Activated CD8-positive, alpha-beta memory T cell treated with anti-CD3 and anti-CD28 coated beads for 36 hours (primary cell): ENCODE results near the gene LCE2B. TPM values are rescaled to one million over a fixed set of nuclear protein-coding genes. Genes with fewer than 3 reads are reported as not detected.

Experiments used
- CTCF ChIA-PET: fragments of 350-600 bp; sonication (Branson Sonifier 250); formaldehyde crosslinking; loops from one replicate; lab custom pipeline; 2021; ENCODE audit warnings: antibody characterized with exemption; lab: Charles Lee
- POLR2A ChIA-PET: fragments of 350-600 bp; sonication (Branson Sonifier 250); formaldehyde crosslinking; loops from one replicate; lab custom pipeline; 2021; ENCODE audit warnings: antibody characterized with exemption; lab: Charles Lee
- total RNA-seq, 2 experiments: library from RNA; stranded (reverse); gene quantifications; one replicate each; pipeline ENCODE4 v1.2.3, GENCODE V29; 2021

Gene LCE2B
- total RNA-seq, 2 experiments from 2014 or later = not detected

GRCh38 chr1:152718238-152718637 lies 32.3 kb downstream of the LCE2B start:
- POLR2A ChIA-PET = no interaction called here
- CTCF ChIA-PET = no interaction called here

- CTCF ChIA-PET = no interaction called here
Measured at GRCh38 chr1:152725261-152725660, 39.3 kb downstream of the LCE2B start.

GRCh38 chr1:152728986-152729385 lies 43.1 kb downstream of the LCE2B start:
- ChIA-PET POLR2A (no interaction called here), CTCF (no interaction called here)

More at GRCh38 chr1:152725261-152725660, 39.3 kb downstream of the LCE2B start:
- POLR2A ChIA-PET = no interaction called here

GRCh38 chr1:152735648-152736047 lies 49.7 kb downstream of the LCE2B start:
- POLR2A ChIA-PET = no interaction called here
- CTCF ChIA-PET = no interaction called here

Other genes with a start within 250 kb of the LCE2B start
- not detected for gene LCE5A, start 175.3 kb upstream of the LCE2B start, total RNA-seq
- not detected for gene CRCT1, start 171.6 kb upstream of the LCE2B start, total RNA-seq
- gene LCE3E, start 119.3 kb upstream of the LCE2B start, total RNA-seq = not detected
- not detected for gene LCE3D, start 105.6 kb upstream of the LCE2B start, total RNA-seq
- gene LCE3C, start 85.9 kb upstream of the LCE2B start, total RNA-seq = not detected
- gene LCE3B, start 72.3 kb upstream of the LCE2B start, total RNA-seq = not detected
- not detected for gene LCE3A, start 63.0 kb upstream of the LCE2B start, total RNA-seq
- not detected for gene LCE2D, start 22.7 kb upstream of the LCE2B start, total RNA-seq
- gene LCE2C, start 10.8 kb upstream of the LCE2B start, total RNA-seq = not detected
- not detected for gene LCE2A, start 12.2 kb downstream of the LCE2B start, total RNA-seq
- not detected for gene LCE4A, start 22.0 kb downstream of the LCE2B start, total RNA-seq
- gene KPRP, start 71.9 kb downstream of the LCE2B start, total RNA-seq = not detected
- not detected for gene LCE1F, start 89.0 kb downstream of the LCE2B start, total RNA-seq
- gene LCE1E, start 100.1 kb downstream of the LCE2B start, total RNA-seq = not detected
- gene LCE1D, start 110.6 kb downstream of the LCE2B start, total RNA-seq = not detected
- not detected for gene LCE1C, start 120.5 kb downstream of the LCE2B start, total RNA-seq
- not detected for gene LCE1B, start 125.8 kb downstream of the LCE2B start, total RNA-seq
- not detected for gene LCE1A, start 141.3 kb downstream of the LCE2B start, total RNA-seq
- not detected for gene LCE6A, start 156.7 kb downstream of the LCE2B start, total RNA-seq
- not detected for gene LCE7A, start 173.9 kb downstream of the LCE2B start, total RNA-seq
- not detected for gene SMCP, start 192.2 kb downstream of the LCE2B start, total RNA-seq
- gene IVL, start 222.4 kb downstream of the LCE2B start, total RNA-seq = not detected